GM19397 (cell line): ENCODE results near the gene BICDL2.

Source experiments
- ATAC-seq: cut with Tn5 transposase; IDR thresholded peaks from one replicate; pipeline ENCODE4 v1.9.1; 2021; ENCODE audit warnings: mild to moderate bottlenecking, moderate library complexity; ENCODE audit not compliant: unreplicated experiment

The BICDL2 gene

DNA sequence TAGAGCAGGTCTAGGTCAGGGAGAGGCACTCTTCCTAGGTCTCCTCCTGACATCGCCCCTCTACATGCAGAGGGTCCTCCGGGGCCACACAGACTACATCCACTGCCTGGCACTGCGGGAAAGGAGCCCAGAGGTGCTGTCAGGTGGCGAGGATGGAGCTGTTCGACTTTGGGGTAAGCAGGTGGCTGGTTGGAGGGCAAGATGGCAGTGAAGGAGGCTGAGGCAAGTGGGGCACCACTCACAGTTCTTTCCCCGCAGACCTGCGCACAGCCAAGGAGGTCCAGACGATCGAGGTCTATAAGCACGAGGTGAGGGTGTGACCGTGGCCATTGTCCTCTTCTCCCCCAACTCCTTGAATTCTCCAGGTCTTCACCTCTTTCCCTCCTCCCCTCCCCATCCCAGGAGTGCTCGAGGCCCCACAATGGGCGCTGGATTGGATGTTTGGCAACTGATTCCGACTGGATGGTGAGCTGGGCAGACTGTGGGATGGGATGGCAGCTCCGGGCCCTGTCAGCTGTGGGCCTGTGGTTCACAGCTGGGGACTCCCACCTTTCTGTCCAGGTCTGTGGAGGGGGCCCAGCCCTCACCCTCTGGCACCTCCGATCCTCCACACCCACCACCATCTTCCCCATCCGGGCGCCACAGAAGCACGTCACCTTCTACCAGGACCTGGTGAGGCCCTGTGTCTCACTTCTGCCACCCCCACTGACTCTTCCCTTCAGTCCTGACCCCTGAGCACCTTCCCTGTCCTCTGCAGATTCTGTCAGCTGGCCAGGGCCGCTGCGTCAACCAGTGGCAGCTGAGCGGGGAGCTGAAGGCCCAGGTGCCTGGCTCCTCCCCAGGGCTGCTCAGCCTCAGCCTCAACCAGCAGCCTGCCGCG, 9.9 kb downstream of the BICDL2 start:
- ATAC-seq, result no peak

- no peak for ATAC-seq
These were observed 10.8 kb downstream of the BICDL2 start for GRCh38 chr16:3026003-3026378.

GRCh38 chr16:3025032-3026002, 11.4 kb downstream of the BICDL2 start:
- no peak for ATAC-seq

DNA sequence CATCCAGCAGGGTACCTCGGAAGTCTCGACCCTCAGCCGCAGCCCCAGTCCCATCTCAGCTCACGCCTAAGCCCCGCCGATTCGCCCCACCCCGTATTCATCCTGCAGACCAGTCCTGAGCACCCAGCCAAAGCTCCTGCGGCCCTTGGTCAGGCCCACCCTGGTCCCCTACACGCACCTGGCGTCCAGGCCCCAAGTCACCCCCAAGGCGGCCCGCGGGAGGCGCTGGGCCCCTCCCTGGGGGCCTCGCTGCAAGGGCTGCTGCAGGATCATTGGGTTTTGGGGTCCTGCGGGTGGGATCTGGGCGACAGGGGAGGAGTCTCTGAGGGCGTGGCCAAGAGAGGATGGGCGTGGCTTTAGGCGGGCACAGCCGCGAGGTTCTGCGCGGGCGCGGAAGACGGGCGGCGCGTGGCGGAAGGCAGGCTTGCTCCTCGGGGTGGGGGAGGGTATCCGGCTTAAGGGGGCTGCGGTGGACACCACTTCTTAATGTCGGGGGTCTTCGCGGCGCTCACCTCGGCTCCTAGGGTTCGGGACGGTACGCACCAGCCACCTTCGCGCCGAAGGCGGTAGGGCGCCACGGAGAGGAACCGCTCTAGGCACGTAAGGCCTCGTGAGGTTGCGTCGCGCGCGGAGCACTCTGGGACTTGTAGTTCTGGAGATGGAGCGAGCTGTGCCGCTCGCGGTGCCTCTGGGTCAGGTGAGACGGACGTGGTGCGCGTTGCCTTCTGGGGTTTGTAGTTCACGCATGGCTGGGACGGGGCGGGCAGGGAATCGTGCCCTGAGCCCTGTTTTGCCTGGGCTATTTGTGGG, 12.9 kb downstream of the BICDL2 start, which contains the start of the genes HCFC1R1 and THOC6:
Gene HCFC1R1, minus strand, starts transcription at position 274 of the 810 bp plus-strand sequence. Its CDS starts 1 bp downstream, at position 273.
Gene THOC6, plus strand, starts transcription at position 367 of the 810 bp plus-strand sequence. Its CDS starts 292 bp downstream, at position 659.
- ATAC-seq, result peak; percentile 71

GRCh38 chr16:3023415-3023668, 13.4 kb downstream of the BICDL2 start:
- no peak for ATAC-seq

- no peak for ATAC-seq
These were observed 13.9 kb downstream of the BICDL2 start for GRCh38 chr16:3022684-3023414.

DNA sequence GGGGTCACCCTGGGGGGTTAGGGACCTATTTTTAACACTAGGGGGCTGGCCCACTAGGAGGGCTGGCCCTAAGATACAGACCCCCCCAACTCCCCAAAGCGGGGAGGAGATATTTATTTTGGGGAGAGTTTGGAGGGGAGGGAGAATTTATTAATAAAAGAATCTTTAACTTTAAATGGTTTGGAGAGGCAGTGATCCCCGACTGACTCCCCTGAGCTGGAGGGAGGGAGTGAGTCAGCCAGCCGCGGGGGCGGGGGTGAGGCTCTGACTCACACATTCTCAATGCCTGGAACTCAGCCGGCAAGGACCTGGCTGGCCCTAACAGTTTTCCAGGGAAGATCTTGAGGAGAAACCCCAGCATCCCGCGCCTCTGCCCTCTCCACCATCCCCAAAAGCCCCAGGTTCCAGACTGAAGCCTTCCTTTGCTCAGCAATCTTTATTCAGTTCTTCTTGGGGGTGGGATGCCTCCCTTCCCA, 14.5 kb downstream of the BICDL2 start:
- no peak for ATAC-seq

GRCh38 chr16:3021449-3022207, 15.1 kb downstream of the BICDL2 start:
- ATAC-seq, result no peak

GRCh38 chr16:3020604-3021448, 15.9 kb downstream of the BICDL2 start:
- ATAC-seq, result no peak

DNA sequence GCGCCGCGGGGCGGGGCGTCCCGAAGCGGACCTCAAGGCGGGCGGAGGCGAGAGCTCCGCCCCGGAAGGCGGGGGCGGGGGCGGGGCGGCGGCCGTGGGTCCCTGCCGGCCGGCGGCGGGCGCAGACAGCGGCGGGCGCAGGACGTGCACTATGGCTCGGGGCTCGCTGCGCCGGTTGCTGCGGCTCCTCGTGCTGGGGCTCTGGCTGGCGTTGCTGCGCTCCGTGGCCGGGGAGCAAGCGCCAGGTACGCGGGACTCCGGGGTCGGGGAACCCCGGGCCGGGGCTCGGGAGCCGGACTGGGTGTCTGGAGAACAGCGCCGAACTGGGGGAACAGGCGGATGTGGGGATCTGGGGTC, 16.5 kb downstream of the BICDL2 start, which contains the start of gene TNFRSF12A:
Gene TNFRSF12A, plus strand, starts transcription at position 122 of the 357 bp plus-strand sequence. Its CDS starts 30 bp downstream, at position 152.
- ATAC-seq, result peak; percentile 26

GRCh38 chr16:3019594-3020246, 17.0 kb downstream of the BICDL2 start:
- no peak for ATAC-seq

- ATAC-seq, result no peak
These were observed 18.8 kb downstream of the BICDL2 start, which contains the start of gene CLDN6 for GRCh38 chr16:3017794-3018506. TSS of gene CLDN6 (minus strand) at chr16:3018183. CDS start at chr16:3016021, 2,162 bp downstream.

DNA sequence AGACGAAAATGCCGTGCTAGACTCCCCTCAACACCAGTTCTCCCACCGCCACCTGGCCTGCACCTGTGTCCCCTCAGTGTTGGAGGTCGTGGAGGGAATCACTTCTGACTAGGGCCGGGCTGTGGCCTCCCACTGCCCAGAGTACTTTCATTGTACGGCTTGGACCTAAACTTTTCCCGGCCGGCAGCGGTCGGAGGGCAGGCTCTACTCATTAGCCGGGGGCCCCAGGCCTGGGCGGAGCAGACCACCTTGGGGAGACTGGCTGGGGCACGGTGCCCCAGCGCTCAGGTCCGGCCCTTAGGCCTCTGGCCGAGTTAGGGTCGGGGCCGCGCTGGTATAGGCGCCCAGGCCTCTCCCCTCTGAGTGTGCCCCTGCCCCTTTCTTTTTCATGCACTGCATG, 19.4 kb downstream of the BICDL2 start:
- ATAC-seq, result no peak

GRCh38 chr16:3015865-3016521, 20.8 kb downstream of the BICDL2 start:
- no peak for ATAC-seq

- no peak for ATAC-seq
These were observed 21.8 kb downstream of the BICDL2 start for GRCh38 chr16:3014971-3015370.

DNA sequence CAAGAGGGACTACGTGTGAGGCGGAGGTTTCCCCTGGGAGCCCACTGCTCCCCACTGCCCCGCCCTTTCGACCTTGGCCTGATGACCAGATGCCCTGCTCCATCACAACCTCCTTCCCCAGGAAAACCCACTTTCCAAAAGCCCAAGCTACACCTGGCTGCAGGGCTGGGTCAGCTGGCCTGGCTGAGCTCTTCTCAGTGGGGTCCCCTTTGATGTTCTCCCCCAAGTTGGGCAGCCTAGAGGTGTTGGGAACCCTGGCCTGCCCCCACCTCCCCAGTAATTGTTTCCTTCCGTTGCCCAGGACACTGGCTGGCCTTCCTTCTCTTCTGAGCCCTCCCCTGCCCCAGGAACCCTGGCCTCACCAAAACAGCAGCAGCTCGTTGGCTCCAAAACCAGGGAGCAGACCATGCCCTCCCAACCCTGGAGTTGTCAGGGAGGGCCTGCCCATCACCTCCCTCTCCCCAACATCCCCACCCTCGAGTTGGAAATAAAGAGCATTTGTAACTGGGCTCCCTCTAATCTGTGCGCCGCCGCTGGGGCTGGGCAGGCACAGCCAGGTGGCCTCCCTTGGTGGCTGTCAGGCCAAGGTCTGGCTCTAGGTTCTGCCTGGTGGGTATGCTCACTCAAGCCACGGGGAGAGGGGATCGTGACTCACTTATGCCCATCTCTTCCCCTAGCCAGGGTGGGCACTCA, 22.6 kb downstream of the BICDL2 start:
- no peak for ATAC-seq
